ENCODE results near the gene KRT36.

GRCh38 chr17:41437769-41438168 is 51.9 kb downstream of the KRT36 start:
- TF ChIP-seq CTCF (IDR thresholded peaks at IDR 0.05; ENCODE audit: low read length), result no peak
- TF ChIP-seq EZH2 (optimal IDR thresholded peaks at IDR 0.05; ENCODE audit: low read depth, low read length), result no peak
- TF ChIP-seq EZH2phosphoT487 (IDR thresholded peaks at IDR 0.05; ENCODE audit: low read length), result no peak
